GM12878 (cell line): ENCODE data around the gene INSIG1.

Source experiments
- GABPA ChIP-seq: IDR thresholded peaks from 2 replicates; pipeline ENCODE4 v1.6.1; 2014; ENCODE audit warnings: antibody characterized with exemption, low read depth, mild to moderate bottlenecking, inconsistent platforms
- JUNB ChIP-seq: IDR thresholded peaks from 2 replicates; pipeline ENCODE4 v1.6.1; 2016; ENCODE audit warnings: antibody characterized with exemption, mild to moderate bottlenecking
- SUPT20H ChIP-seq: IDR thresholded peaks from 2 replicates; pipeline ENCODE4 v1.6.1; 2011; ENCODE audit warnings: low read depth, mild to moderate bottlenecking, low read length, moderate library complexity, borderline replicate concordance; ENCODE audit not compliant: control insufficient read depth
- TAF1 ChIP-seq: IDR thresholded peaks from 2 replicates; pipeline ENCODE4 v1.6.1; 2011; ENCODE audit warnings: mild to moderate bottlenecking, low read depth, low read length, borderline replicate concordance
- YY1 ChIP-seq: IDR thresholded peaks from 2 replicates; pipeline ENCODE4 v1.6.1; 2011; ENCODE audit warnings: low read depth, mild to moderate bottlenecking, low read length

DNA sequence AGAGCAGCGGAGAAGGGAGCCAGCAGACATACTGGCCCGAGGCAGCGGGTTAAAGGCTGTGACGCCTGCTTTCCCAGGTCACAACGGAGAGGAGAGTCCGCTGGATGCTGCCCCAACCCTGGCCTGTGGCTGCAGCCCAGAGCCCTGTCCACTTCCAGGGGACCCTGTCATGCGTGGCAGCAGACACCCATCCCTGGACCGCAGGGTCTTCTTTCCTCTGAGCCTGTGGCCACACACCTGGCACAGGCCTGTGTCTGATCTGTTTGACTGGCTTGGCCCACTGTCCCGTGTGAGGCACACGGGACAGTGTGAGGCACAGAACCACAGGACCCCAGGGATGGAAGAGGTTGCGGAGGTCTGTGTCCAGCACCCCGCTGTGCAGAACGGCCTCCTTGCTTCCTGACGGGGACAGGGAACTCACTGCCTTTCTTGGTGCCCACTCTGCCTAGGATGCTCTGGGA lies 42.4 kb downstream of the INSIG1 start:
- no peak for TF ChIP-seq TAF1
- TF ChIP-seq GABPA: no peak
- TF ChIP-seq YY1: no peak
- TF ChIP-seq SUPT20H: no peak
- TF ChIP-seq JUNB: no peak
